Measurements from ENCODE around the gene ATP6AP2. TPM values are rescaled to one million over a fixed set of nuclear protein-coding genes. Genes with fewer than 3 reads are reported as not detected.

Gene ATP6AP2
- total and polyA plus RNA-seq, 9 of the 15 experiments (the other 6 are each of a cell fraction or from before 2014, with no cell fraction given): 23.3 to 131 (median 41.9) TPM

GRCh38 chrX:40580537-40581335 is at the start of gene ATP6AP2 (continued):
- no peak for TF ChIP-seq CGGBP1 (CRISPR knock-in tag; IDR thresholded peaks at IDR 0.05)
- TF ChIP-seq RAD51 (IDR thresholded peaks at IDR 0.05; ENCODE audit: borderline replicate concordance, low read depth): no peak
- TF ChIP-seq ZBTB40 (IDR thresholded peaks at IDR 0.05): peak; percentile 85
- no peak for TF ChIP-seq ZBTB40 (CRISPR knock-in tag; IDR thresholded peaks at IDR 0.05)
- no peak for TF ChIP-seq KAT8 (IDR thresholded peaks at IDR 0.05; ENCODE audit: low read depth)
- no peak for TF ChIP-seq ZBTB49 (CRISPR knock-in tag; IDR thresholded peaks at IDR 0.05; ENCODE audit: borderline replicate concordance)
- no peak for TF ChIP-seq ZNF398 (CRISPR knock-in tag; IDR thresholded peaks at IDR 0.05)
- TF ChIP-seq ARNT (IDR thresholded peaks at IDR 0.05): no peak
- no peak for TF ChIP-seq TCF7L2 (IDR thresholded peaks at IDR 0.05; ENCODE audit: low read depth, low read length)
- no peak for TF ChIP-seq E2F5 (CRISPR knock-in tag; IDR thresholded peaks at IDR 0.05)
